DOHH2 (cell line): ENCODE results near the gene STRN.

Source experiments
- EZH2phosphoT487 ChIP-seq: fragments of 200-600 bp; sonication (generic); IDR thresholded peaks from 2 replicates; pipeline ENCODE4 v1.6.1; 2017; ENCODE audit warnings: borderline replicate concordance, mild to moderate bottlenecking, antibody characterized with exemption, low read length, moderate library complexity, mixed read lengths
- TF ChIP-seq, protein P1 (sequence below): fragments of 200-600 bp; sonication (generic); IDR thresholded peaks from one replicate; pipeline ENCODE4 v1.5.1; 2014; ENCODE audit warnings: antibody characterized with exemption, mild to moderate bottlenecking, low read depth, low read length; ENCODE audit not compliant: poor library complexity, severe bottlenecking

DNA sequence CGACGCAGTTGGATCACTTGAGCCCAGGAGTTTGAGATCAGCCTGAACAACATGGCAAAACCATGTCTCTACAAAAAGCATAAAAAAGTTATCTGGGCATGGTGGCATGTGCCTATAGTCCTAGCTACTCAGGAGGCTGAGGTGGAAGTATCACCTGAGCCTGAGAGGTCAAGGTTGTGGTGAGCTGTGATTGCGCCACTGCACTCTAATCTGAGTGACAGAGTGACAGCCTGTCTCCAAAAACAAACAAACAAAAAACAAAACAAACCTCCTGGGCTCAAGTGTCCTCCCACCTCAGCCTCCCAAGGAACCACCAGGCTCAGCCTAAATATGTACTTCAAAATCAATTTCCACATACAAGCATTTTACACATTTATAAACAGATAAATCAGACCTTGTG is 83.8 kb downstream of the STRN start:
- TF ChIP-seq, protein P1, sequence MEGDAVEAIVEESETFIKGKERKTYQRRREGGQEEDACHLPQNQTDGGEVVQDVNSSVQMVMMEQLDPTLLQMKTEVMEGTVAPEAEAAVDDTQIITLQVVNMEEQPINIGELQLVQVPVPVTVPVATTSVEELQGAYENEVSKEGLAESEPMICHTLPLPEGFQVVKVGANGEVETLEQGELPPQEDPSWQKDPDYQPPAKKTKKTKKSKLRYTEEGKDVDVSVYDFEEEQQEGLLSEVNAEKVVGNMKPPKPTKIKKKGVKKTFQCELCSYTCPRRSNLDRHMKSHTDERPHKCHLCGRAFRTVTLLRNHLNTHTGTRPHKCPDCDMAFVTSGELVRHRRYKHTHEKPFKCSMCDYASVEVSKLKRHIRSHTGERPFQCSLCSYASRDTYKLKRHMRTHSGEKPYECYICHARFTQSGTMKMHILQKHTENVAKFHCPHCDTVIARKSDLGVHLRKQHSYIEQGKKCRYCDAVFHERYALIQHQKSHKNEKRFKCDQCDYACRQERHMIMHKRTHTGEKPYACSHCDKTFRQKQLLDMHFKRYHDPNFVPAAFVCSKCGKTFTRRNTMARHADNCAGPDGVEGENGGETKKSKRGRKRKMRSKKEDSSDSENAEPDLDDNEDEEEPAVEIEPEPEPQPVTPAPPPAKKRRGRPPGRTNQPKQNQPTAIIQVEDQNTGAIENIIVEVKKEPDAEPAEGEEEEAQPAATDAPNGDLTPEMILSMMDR = no peak
- TF ChIP-seq EZH2phosphoT487 = no peak
